Esophagus squamous epithelium (tissue), 5 donors: ENCODE data around the gene EPB42. TPM values are rescaled to one million over a fixed set of nuclear protein-coding genes. Genes with fewer than 3 reads are reported as not detected.

ENCODE experiments used
- DNase-seq: peaks from one replicate; lab custom pipeline; 2025; lab: John Stamatoyannopoulos, UW
- H3K27ac ChIP-seq, 4 donors: fragments of 200-600 bp; sonication (generic); one replicate each; pipeline ENCODE4 v1.5.1; 2016 to 2019; ENCODE audit warnings: mild to moderate bottlenecking in 1 of 4
- H3K27me3 ChIP-seq, 4 donors: fragments of 200-600 bp; sonication (generic); 1 replicate in 3 of 4; 2 replicates in 1 of 4; pipeline versions ENCODE4 v1.5.1 to v1.6.0; 2017 to 2021; ENCODE audit warnings: antibody characterized with exemption in 1 of 4
- H3K36me3 ChIP-seq, 3 donors: fragments of 200-600 bp; sonication (generic); one replicate each; pipeline ENCODE4 v1.5.1; 2016 to 2019
- H3K4me1 ChIP-seq, 3 donors: fragments of 200-600 bp; sonication (generic); one replicate each; pipeline ENCODE4 v1.5.1; 2017 to 2019
- H3K4me3 ChIP-seq, 4 donors: fragments of 200-600 bp; sonication (generic); 1 replicate in 3 of 4; 2 replicates in 1 of 4; pipeline ENCODE4 v1.5.1; 2016 to 2019; ENCODE audit warnings: mild to moderate bottlenecking in 2 of 4, moderate library complexity in 1 of 4
- H3K9me3 ChIP-seq, 3 donors: fragments of 200-600 bp; sonication (generic); one replicate each; pipeline ENCODE4 v1.5.1; 2016 to 2019
- POLR2A ChIP-seq, 4 donors: fragments of 450-650 bp; IDR thresholded peaks; one replicate each; pipeline ENCODE4 v1.6.1; 2017; ENCODE audit warnings: antibody characterized with exemption in 4 of 4, mild to moderate bottlenecking in 4 of 4, moderate library complexity in 3 of 4
- WGBS, 2 donors: methylation state at CpG; one replicate each; pipeline ENCODE4 v1.1.5; 2018; 5-methylcytosine and 5-hydroxymethylcytosine counted together
- intact Hi-C: fragments of 100-400 bp; cut with DNase I; formaldehyde crosslinking; loops from one replicate; pipeline ENCODE4 v1.15.0; 2022
- total RNA-seq, 4 donors: library from RNA; depleted of rRNA; stranded (reverse); fragments of >200 nt; gene quantifications; one replicate each; pipeline ENCODE4 v1.1.0, GENCODE V29; 2016
- TF ChIP-seq, protein P1 (sequence below), 6 experiments: fragments of 450-650 bp in 4 of 6; fragments of 200-600 bp in 2 of 6; sonication (generic) in 2 of 6; IDR thresholded peaks; one replicate each; pipeline ENCODE4 v1.5.1; 2016 to 2019; ENCODE audit warnings: antibody characterized with exemption in 6 of 6, mild to moderate bottlenecking in 4 of 6, moderate library complexity in 4 of 6
- donor health status: DM: yes; HTN: yes; CAD: no.

The EPB42 gene
- total RNA-seq, 4 donors from 2014 or later, result not detected

DNA sequence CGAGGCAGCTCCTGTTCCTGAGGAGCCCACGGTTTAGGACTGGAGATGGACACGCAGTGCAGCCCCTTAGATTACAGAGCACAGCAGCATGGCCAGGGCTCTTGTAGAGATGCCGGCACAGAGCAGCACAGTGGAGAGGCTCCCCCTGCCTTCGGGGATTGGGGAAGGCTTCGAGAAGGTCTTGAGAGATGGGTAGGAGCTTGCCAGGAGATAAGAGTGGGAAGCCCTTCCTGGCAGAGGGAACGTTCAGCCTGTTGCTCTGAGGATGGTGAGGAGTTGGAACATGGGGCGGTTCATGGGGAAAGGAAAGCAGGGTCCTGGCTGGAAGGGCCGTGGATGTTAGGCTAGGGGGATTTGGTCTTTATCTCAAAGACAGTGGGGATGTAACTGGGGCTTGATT lies 10.0 kb downstream of the EPB42 start:
- Histone ChIP-seq H3K36me3 (no peaks in the 10 kb centered on the region), H3K4me3 (no peak overlapping the region), H3K27me3 (peaks cover 0 to 50% (median 0%) of the 10 kb centered on the region in 4 donors), H3K9me3 (no peaks in the 10 kb centered on the region), H3K27ac (no peak overlapping the region), H3K4me1 (no peaks in the 10 kb centered on the region)
- DNase-seq, result no peak
- intact Hi-C loops, result no loop called here
- 75 to 80% methylated on average over 3 to 6 of the region's 9 CpGs for WGBS, 2 donors
- TF ChIP-seq, protein P1, sequence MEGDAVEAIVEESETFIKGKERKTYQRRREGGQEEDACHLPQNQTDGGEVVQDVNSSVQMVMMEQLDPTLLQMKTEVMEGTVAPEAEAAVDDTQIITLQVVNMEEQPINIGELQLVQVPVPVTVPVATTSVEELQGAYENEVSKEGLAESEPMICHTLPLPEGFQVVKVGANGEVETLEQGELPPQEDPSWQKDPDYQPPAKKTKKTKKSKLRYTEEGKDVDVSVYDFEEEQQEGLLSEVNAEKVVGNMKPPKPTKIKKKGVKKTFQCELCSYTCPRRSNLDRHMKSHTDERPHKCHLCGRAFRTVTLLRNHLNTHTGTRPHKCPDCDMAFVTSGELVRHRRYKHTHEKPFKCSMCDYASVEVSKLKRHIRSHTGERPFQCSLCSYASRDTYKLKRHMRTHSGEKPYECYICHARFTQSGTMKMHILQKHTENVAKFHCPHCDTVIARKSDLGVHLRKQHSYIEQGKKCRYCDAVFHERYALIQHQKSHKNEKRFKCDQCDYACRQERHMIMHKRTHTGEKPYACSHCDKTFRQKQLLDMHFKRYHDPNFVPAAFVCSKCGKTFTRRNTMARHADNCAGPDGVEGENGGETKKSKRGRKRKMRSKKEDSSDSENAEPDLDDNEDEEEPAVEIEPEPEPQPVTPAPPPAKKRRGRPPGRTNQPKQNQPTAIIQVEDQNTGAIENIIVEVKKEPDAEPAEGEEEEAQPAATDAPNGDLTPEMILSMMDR (IDR thresholded peaks at IDR 0.05), result no peak

DNA sequence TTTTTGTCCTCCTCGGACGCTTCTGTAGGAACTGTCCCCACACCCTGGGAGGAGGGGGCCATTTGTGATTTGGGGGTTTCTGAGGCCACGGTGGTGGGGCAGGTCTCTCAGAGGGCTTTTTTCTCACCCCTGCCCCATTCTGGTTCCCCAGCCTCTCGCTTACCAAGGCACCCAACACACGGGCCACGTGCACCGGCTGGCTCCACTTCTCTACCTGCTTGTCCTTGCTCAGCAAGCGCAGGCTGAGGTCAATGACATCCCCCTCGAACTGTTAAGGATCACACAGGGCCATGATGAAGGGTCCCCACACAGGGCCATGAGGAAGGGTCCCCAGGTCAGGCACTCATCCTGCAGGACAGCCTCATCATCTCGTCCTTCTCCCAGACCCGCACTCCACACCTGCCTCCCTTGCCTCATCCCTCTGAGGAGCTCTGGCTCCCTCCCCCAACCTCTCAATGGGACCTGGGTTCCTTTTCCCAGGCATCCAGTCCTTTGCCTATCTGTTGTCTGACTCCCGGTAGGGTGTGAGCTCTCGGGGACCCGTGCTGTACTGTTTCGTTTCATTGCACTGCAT lies 10.6 kb downstream of the EPB42 start:
- no peak overlapping the region for H3K27ac ChIP-seq
- TF ChIP-seq, protein P1 (IDR thresholded peaks at IDR 0.05), result no peak
- TF ChIP-seq POLR2A (IDR thresholded peaks at IDR 0.05), result no peak
- no peak for DNase-seq
- no peaks in the 10 kb centered on the region for H3K4me1 ChIP-seq
- H3K9me3 ChIP-seq, result no peaks in the 10 kb centered on the region
- peaks cover 0 to 50% (median 0%) of the 10 kb centered on the region in 4 donors for H3K27me3 ChIP-seq
- H3K4me3 ChIP-seq, result no peak overlapping the region
- 79 to 81% methylated on average over 7 to 12 of the region's 15 CpGs for WGBS, 2 donors
- no peaks in the 10 kb centered on the region for H3K36me3 ChIP-seq
- intact Hi-C loops, result no loop called here

DNA sequence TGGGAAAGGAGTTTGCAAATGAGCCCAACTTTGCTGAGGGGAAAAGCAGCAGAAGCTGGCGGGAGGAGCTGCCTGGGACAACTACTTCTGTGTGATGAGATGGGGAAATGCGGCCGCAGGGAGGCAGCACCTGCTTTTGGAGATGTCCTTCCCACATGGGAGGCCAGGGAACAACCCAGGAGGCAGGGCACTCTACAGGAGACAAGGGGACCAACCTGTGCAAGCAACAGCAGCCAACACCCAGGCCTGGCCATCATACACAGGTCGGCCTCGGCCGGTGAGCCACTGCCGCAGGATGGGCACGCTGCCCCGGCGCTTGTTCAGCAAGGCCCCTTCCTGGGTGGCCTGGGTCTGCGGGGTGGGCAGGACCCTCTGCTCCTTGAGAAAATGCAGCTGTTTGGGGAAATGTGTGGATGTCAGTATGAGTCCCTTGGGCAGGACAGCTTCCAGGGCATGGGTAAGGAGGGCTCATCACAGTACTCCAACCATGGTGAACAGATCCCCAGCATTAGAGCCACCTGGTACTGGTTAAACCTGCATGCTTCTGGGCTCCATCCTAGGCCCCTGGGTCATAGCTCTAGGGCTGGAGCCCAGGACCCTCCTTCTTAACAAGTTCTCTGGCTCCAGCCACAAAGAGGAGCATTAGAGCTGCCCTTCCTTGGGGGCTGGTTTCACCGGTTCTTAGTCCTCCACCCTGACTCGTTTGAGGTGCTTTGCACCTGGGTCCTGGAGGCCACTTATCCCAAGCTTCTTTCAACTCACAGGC lies 11.6 kb downstream of the EPB42 start:
- DNase-seq, result no peak
- intact Hi-C loops, result no loop called here
- no peak overlapping the region for H3K4me3 ChIP-seq
- no peak overlapping the region for H3K27ac ChIP-seq
- H3K36me3 ChIP-seq, result no peaks in the 10 kb centered on the region
- WGBS, 2 donors, result 66 to 87% methylated on average over 3 to 4 of the region's 13 CpGs
- H3K27me3 ChIP-seq, result peaks cover 0 to 50% (median 0%) of the 10 kb centered on the region in 4 donors
- no peaks in the 10 kb centered on the region for H3K9me3 ChIP-seq
- peaks cover 0 to under 1% (median 0%) of the 10 kb centered on the region in 3 donors for H3K4me1 ChIP-seq
- no peak for TF ChIP-seq POLR2A (IDR thresholded peaks at IDR 0.05)
- TF ChIP-seq, protein P1 (IDR thresholded peaks at IDR 0.05), result peak in 1 of 6 experiments; percentile 16

DNA sequence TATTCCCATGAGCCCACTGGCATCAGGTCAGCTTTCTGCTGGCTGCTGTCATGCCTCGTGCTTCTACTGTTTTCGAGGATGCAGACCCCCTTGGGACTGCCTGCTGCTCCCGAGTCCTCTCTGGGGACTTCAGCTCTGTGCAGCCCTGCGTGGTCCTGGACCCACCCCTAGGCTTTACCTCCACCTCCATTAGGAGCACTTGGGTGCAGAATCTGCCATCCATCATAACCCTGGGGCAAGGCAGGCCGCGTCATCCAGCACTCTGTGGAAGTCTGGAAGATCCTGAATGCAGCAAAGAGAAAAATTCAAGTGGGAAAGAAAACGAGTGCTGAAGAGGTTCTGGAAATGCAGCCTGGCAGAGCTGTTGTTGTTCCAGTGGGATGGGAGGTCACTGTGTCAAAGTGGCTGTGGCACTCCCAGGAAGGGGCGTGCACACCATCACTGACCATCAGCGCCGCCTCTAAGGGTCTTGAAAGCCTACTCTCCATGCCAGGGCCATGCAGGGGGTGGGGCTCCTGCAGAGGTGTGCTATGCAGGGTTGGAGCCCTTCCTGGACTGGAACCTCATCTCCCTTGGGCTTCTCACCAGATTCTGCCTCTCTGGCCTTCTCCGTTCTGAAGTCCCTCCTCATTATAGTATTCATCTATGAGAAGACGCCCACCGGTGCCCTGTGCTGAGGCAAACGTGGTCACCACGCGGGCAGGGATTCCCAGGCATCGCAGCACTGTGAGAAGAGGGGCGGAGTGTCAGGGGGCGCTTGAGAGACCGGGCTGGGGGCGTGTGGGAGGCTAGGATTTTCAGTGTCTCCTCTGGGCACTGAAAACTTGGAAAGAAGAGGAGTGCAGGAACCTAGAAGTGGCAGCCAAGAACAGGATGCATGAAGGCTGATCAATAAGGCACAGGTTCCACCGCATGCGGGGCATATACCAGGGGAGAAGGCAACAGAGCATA lies 12.5 kb downstream of the EPB42 start:
- intact Hi-C loops, result no loop called here
- H3K4me1 ChIP-seq, result peaks cover 0 to 4% (median 0%) of the 10 kb centered on the region in 3 donors
- 60% methylated on average over 9 to 13 of the region's 23 CpGs for whole genome bisulfite sequencing, 2 donors
- no peaks in the 10 kb centered on the region for H3K9me3 ChIP-seq
- peaks cover 0 to 50% (median 0%) of the 10 kb centered on the region in 4 donors for H3K27me3 ChIP-seq
- no peaks in the 10 kb centered on the region for H3K36me3 ChIP-seq
- no peak overlapping the region for H3K4me3 ChIP-seq
- no peak for DNase-seq
- TF ChIP-seq POLR2A (IDR thresholded peaks at IDR 0.05), result no peak
- TF ChIP-seq, protein P1 (IDR thresholded peaks at IDR 0.05), result no peak
- H3K27ac ChIP-seq, result no peak overlapping the region
